ENCODE measurements around the gene WSCD1.

Gene WSCD1

GRCh38 chr17:6054372-6054771 is 15.8 kb upstream of the WSCD1 start:
- DNase-seq (ENCODE audit: low read depth): no peak
- H3K4me3 ChIP-seq (ENCODE audit: control insufficient read depth, low read depth, low read length): no peak overlapping the region
- TF ChIP-seq CTCF (IDR thresholded peaks at IDR 0.05; ENCODE audit: control insufficient read depth, insufficient read depth, low read depth, low read length, missing control alignments): no peak

GRCh38 chr17:6056104-6056503 is 14.1 kb upstream of the WSCD1 start:
- no peak overlapping the region for H3K4me3 ChIP-seq (ENCODE audit: control insufficient read depth, low read depth, low read length)
- no peak for DNase-seq (ENCODE audit: low read depth)
- TF ChIP-seq CTCF (IDR thresholded peaks at IDR 0.05; ENCODE audit: control insufficient read depth, insufficient read depth, low read depth, low read length, missing control alignments): no peak

- no peak overlapping the region for H3K4me3 ChIP-seq (ENCODE audit: control insufficient read depth, low read depth, low read length)
- TF ChIP-seq CTCF (IDR thresholded peaks at IDR 0.05; ENCODE audit: control insufficient read depth, insufficient read depth, low read depth, low read length, missing control alignments): no peak
- no peak for DNase-seq (ENCODE audit: low read depth)
These were observed 12.6 kb upstream of the WSCD1 start for GRCh38 chr17:6057562-6057961.

GRCh38 chr17:6059406-6059805 is 10.8 kb upstream of the WSCD1 start:
- no peak for DNase-seq (ENCODE audit: low read depth)

GRCh38 chr17:6061290-6061689 is 8.9 kb upstream of the WSCD1 start:
- H3K4me3 ChIP-seq (ENCODE audit: control insufficient read depth, low read depth, low read length): no peak overlapping the region
- no peak for TF ChIP-seq CTCF (IDR thresholded peaks at IDR 0.05; ENCODE audit: control insufficient read depth, insufficient read depth, low read depth, low read length, missing control alignments)
- no peak for DNase-seq (ENCODE audit: low read depth)

More at GRCh38 chr17:6059406-6059805, 10.8 kb upstream of the WSCD1 start:
- no peak overlapping the region for H3K4me3 ChIP-seq (ENCODE audit: control insufficient read depth, low read depth, low read length)
- no peak for TF ChIP-seq CTCF (IDR thresholded peaks at IDR 0.05; ENCODE audit: control insufficient read depth, insufficient read depth, low read depth, low read length, missing control alignments)

GRCh38 chr17:6064868-6065267 is 5.3 kb upstream of the WSCD1 start:
- H3K4me3 ChIP-seq (ENCODE audit: control insufficient read depth, low read depth, low read length): no peak overlapping the region
- DNase-seq (ENCODE audit: low read depth): no peak
- TF ChIP-seq CTCF (IDR thresholded peaks at IDR 0.05; ENCODE audit: control insufficient read depth, insufficient read depth, low read depth, low read length, missing control alignments): no peak

- no peak for TF ChIP-seq CTCF (IDR thresholded peaks at IDR 0.05; ENCODE audit: control insufficient read depth, insufficient read depth, low read depth, low read length, missing control alignments)
- no peak for DNase-seq (ENCODE audit: low read depth)
- no peak overlapping the region for H3K4me3 ChIP-seq (ENCODE audit: control insufficient read depth, low read depth, low read length)
These were observed 4.8 kb upstream of the WSCD1 start for GRCh38 chr17:6065351-6065750.
